ENCODE data around the gene NAALADL2. TPM values are rescaled to one million over a fixed set of nuclear protein-coding genes. Genes with fewer than 3 reads are reported as not detected.

NAALADL2 gene
- total and polyA plus RNA-seq, 9 of the 15 experiments (the other 6 are each of a cell fraction or from before 2014, with no cell fraction given), result 0.29 to 1.1 (median 0.79) TPM; not detected in 1

GRCh38 chr3:175179055-175179454 lies 319.9 kb downstream of the NAALADL2 start (continued):
- TF ChIP-seq TOE1 (IDR thresholded peaks at IDR 0.05; ENCODE audit: borderline replicate concordance) (no peak), TOE1 (CRISPR knock-in tag; IDR thresholded peaks at IDR 0.05; ENCODE audit: borderline replicate concordance, low read depth) (no peak), STAT5B (CRISPR knock-in tag; IDR thresholded peaks at IDR 0.05) (no peak), ZNF347 (CRISPR knock-in tag; IDR thresholded peaks at IDR 0.05; ENCODE audit: low read depth) (no peak), ZBTB12 (CRISPR knock-in tag; IDR thresholded peaks at IDR 0.05) (no peak)

DNA sequence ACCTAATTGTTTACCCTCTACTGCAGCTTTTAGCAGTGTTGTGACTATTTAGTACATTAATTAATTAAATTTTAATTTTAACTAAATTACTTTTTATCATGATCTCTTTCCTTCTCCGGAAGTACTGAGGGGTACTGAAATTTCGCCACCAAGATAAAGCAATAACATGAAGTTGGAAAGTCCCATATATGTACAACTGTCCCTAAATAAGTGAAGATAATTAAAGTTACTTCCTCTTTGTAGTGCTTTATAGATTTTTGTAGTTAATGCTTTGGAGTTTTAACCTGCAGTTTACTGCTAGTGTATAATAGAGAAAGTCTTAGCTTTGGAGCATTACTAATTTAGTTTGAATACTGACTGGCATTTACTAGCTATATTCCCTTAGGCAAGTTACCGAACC lies 325.3 kb downstream of the NAALADL2 start:
- CTCF ChIA-PET (ENCODE audit: low intra/inter-chr PET ratio), result no interaction called here
- ATAC-seq (no peak), FAIRE-seq (no peak), DNase-seq (ENCODE audit: extremely low read depth in 1 of 4, low spot score in 3 of 4) (no peak)
- in situ Hi-C loops (cut with MboI), result no loop called here
- intact Hi-C loops (cut with micrococcal nuclease), result no loop called here
- Histone ChIP-seq H3K4me1 (replicated peaks in 1 of 2; ENCODE audit: control insufficient read depth in 2 of 2, insufficient read depth in 2 of 2, low read length in 2 of 2) (no peaks in the 10 kb centered on the region), H3K9me1 (ENCODE audit: control insufficient read depth, insufficient read depth, low read length) (no peaks in the 10 kb centered on the region), H3K9me3 (replicated peaks; ENCODE audit: control insufficient read depth, insufficient read depth, low read depth, low read length) (no peaks in the 10 kb centered on the region; the same call in 1 of the 2 replicates), H4K20me1 (replicated peaks; ENCODE audit: control insufficient read depth, insufficient read depth, low read length) (no peaks in the 10 kb centered on the region), H3K9ac (ENCODE audit: insufficient read depth in 1 of 2, low read depth in 2 of 2, low read length in 2 of 2) (no peak overlapping the region), H2AFZ (ENCODE audit: low read depth, low read length) (no peak overlapping the region), H3K4me3 (no peak overlapping the region), H3K27ac (ENCODE audit: extremely low read depth, low read depth, low read length) (no peak overlapping the region), H3K79me2 (ENCODE audit: control insufficient read depth, insufficient read depth, low read length) (no peaks in the 10 kb centered on the region), H3K36me3 (ENCODE audit: control insufficient read depth, insufficient read depth, low read length) (no peaks in the 10 kb centered on the region), H3K27me3 (ENCODE audit: control insufficient read depth in 2 of 2, insufficient read depth in 2 of 2, low read length in 2 of 2) (no peaks in the 10 kb centered on the region), H3K4me2 (ENCODE audit: insufficient read depth, low read length) (no peak overlapping the region)
- WGBS (ENCODE audit: insufficient coverage, low coverage, missing lambda C conversion rate), result 0% methylated on average over 3 of the region's 3 CpGs
- POLR2A ChIA-PET, result no interaction called here
- BruUV-seq (replicated peaks), result no TSS peak
- TF ChIP-seq ZNF407 (IDR thresholded peaks at IDR 0.05; ENCODE audit: low read depth) (no peak), NFYB (IDR thresholded peaks at IDR 0.05; ENCODE audit: extremely low read depth, insufficient read length) (no peak), RFX7 (CRISPR knock-in tag; IDR thresholded peaks at IDR 0.05) (no peak), BCOR (IDR thresholded peaks at IDR 0.05) (no peak), CHCHD3 (CRISPR knock-in tag; IDR thresholded peaks at IDR 0.05) (no peak), ZBTB49 (CRISPR knock-in tag; IDR thresholded peaks at IDR 0.05; ENCODE audit: borderline replicate concordance) (no peak)
